GM13977 (cell line): Measurements from ENCODE around the gene SENP7.

Experiments used
- DNase-seq: peaks from one replicate; pipeline ENCODE4 v3.0.0; 2012; ENCODE audit warnings: low spot score
- in situ Hi-C: fragments of 300-500 bp; cut with MboI; formaldehyde crosslinking; loops from one replicate; pipeline ENCODE4 v1.12.0; 2022; ENCODE audit warnings: low sequenced_read_pairs, low pct_unique_long_range_greater_than_20kb, mixed read lengths, inconsistent platforms; ENCODE audit not compliant: unreplicated experiment
- TF ChIP-seq, protein P1 (sequence below): IDR thresholded peaks from 2 replicates; pipeline ENCODE4 v1.5.1; 2012; ENCODE audit warnings: mild to moderate bottlenecking, control low read depth; ENCODE audit not compliant: insufficient read depth; ENCODE audit errors: extremely low read depth, missing control alignments

Gene SENP7

DNA sequence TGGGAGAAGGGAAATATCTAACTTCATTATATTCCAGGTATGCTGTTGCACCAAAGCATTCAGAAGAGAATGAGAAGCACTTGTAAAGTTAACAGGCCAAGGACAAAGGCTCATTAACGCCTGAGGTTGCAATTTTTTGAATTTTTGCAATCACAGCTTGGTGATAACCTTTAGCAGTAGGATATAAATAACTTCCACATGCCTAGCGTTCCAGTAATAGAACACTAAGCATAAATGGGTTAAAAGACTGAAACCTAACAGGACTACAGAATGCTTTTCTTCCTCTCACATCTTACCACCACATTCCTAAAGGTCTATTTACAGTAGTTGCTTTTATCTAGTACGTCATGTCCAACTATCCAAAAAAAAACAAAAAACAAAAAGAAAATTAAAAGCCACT is 135.2 kb downstream of the SENP7 start:
- in situ Hi-C loops: no loop called here
- TF ChIP-seq, protein P1, sequence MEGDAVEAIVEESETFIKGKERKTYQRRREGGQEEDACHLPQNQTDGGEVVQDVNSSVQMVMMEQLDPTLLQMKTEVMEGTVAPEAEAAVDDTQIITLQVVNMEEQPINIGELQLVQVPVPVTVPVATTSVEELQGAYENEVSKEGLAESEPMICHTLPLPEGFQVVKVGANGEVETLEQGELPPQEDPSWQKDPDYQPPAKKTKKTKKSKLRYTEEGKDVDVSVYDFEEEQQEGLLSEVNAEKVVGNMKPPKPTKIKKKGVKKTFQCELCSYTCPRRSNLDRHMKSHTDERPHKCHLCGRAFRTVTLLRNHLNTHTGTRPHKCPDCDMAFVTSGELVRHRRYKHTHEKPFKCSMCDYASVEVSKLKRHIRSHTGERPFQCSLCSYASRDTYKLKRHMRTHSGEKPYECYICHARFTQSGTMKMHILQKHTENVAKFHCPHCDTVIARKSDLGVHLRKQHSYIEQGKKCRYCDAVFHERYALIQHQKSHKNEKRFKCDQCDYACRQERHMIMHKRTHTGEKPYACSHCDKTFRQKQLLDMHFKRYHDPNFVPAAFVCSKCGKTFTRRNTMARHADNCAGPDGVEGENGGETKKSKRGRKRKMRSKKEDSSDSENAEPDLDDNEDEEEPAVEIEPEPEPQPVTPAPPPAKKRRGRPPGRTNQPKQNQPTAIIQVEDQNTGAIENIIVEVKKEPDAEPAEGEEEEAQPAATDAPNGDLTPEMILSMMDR: no peak
- no peak for DNase-seq

DNA sequence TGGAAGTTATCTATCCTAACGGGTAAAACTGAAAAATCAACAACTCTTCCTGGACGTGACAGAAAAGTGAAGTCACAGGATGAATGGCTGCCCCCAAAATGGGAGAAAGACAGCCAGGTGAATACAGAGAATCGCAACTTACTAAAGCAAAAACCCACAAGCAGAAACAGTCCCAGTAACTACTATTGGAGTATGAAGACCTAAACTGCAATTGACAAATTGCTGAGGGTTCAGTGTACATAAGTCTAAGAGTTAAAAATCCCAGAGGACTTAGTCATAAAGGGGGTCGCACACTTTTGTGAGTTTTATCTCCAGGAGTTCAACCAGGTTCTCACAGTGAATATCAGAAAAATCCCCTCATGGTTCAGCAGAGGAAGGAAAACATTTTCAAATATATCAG is 135.8 kb downstream of the SENP7 start:
- TF ChIP-seq, protein P1: no peak
- DNase-seq: no peak
- in situ Hi-C loops: no loop called here

DNA sequence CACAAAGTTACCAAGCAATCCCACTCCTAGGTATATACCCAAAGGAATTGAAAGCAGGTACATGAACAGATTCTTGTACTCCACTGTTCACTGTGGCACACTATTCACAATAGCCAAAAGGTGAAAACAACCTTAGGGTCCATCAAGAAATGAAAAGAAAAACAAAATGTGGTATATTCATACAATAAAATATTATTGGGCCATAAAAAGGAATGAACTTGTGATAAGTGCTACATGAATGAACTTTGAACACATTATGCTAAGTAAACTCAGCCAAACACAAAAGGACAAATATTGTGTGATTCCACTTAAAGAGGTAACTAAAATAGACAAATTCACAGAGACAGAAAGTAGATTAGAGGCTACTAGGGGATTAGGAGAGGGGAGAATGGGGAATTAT is 137.4 kb downstream of the SENP7 start:
- in situ Hi-C loops: no loop called here
- DNase-seq: no peak
- TF ChIP-seq, protein P1: no peak

DNA sequence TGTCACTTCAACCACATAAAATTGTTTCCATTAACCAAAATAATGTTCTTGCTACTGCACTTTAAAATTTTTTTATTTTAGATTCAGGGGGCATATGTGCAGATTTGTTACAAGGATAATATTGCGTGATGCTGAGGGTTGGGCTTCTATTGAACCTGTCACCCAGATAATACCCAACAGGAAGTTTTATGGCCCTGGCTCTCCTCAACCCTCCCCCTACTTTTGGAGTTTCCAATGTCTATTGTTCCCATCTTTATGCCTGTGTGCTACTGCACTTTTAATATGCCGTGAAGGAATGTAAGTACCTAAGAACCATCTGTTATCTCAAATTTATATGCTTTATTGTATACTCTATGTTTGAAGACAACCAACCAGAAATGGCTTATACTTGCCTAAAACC is 150.6 kb downstream of the SENP7 start:
- in situ Hi-C loops: no loop called here
- TF ChIP-seq, protein P1: no peak
- DNase-seq: no peak

DNA sequence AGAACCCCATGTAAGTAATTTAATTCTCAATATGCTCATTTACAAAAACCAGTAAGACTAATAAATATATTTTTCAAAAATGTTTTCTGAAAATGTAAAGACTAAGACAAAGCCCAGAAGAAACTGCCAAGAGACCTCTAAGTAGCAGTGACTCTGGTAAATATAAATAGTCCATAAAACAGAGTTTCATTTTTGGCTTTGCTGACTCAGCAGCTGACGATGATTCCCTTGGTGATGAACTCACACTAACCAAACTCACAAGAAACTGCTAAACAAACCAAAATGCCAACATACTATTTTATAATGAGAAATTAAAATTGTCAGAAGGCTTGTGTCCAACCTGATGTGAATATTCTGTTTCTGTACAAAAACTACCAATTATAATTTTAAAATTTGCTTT is 161.2 kb downstream of the SENP7 start:
- in situ Hi-C loops: no loop called here
- DNase-seq: no peak
- TF ChIP-seq, protein P1: no peak

DNA sequence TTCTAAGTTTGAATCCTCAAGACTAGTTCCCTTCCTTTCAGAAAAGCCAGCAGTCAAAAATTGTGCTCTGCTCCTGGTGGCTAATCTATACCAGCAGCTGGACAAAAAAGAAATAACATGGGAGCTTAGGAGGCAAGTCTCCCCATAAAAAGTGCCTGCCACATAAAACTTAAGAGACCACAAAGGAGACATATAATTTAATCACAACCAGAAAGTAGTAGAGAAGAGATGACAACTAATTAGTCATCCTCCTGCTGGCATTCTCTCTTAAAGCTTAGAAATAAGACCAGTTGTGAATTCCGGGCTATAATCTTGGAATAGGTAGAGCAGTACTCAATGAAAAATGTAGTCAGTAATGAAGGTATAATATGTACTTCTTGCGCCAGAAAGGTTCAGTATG is 172.4 kb downstream of the SENP7 start:
- TF ChIP-seq, protein P1: no peak
- DNase-seq: no peak
- in situ Hi-C loops: no loop called here

DNA sequence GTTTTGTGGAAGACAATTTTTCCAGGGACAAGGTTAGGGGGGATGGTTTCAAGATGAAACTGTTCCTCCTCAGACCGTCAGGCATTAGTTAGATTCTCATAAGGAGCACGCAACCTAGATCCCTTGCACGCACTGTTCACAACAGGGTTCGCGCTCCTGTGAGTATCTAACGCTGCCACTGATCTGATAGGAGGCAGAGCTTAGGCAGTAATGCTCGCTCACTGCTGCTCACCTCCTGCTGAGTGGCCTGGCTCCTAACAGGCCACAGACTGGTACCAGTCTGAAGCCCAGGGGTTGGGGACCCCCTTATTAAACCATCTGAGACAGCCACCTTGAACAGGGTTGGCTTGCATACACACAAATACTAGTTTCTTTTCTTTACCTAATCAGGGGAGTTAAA is 179.1 kb downstream of the SENP7 start:
- in situ Hi-C loops: no loop called here
- no peak for DNase-seq
- TF ChIP-seq, protein P1: no peak
